Tongue (tissue), 3 donors: Measurements from ENCODE around the gene ELOF1. TPM values are rescaled to one million over a fixed set of nuclear protein-coding genes. Genes with fewer than 3 reads are reported as not detected.
A peak's percentile ranks its signal among the peaks of the same experiment; 100 is the strongest.

ENCODE experiments used
- DNase-seq: peaks from one replicate; pipeline ENCODE4 v3.0.0-alpha.2; 2015
- small RNA-seq: library from RNA; depleted of rRNA; stranded (forward); fragments of <200 nt; gene quantifications from one replicate; pipeline ENCODE3, GENCODE V24; 2014; ENCODE audit warnings: low replicate concordance
- total RNA-seq: library from RNA; depleted of rRNA; stranded (reverse); fragments of >200 nt; gene quantifications from one replicate; pipeline ENCODE4 v1.2.3, GENCODE V29; 2014

ELOF1 gene
- total RNA-seq, 1 donor from 2014 or later: 9.4 TPM

- peak; percentile 90 for DNase-seq
These were observed 23.0 kb downstream of the ELOF1 start for GRCh38 chr19:11535792-11536595.

- DNase-seq: no peak
These were observed 24.1 kb downstream of the ELOF1 start for GRCh38 chr19:11534948-11535347.

GRCh38 chr19:11534538-11534937 lies 24.5 kb downstream of the ELOF1 start:
- no peak for DNase-seq

GRCh38 chr19:11530432-11530831 lies 28.6 kb downstream of the ELOF1 start:
- peak; percentile 85 for DNase-seq

- peak; percentile 98 for DNase-seq
These were observed 30.3 kb downstream of the ELOF1 start, which contains the start of gene ECSIT for GRCh38 chr19:11528551-11529341. Gene ECSIT, minus strand, starts transcription at chr19:11529134. Its CDS starts 9,964 bp downstream, at chr19:11519170.

- no peak for DNase-seq
These were observed 39.9 kb downstream of the ELOF1 start for GRCh38 chr19:11519138-11519537.

- DNase-seq: no peak
These were observed 45.1 kb downstream of the ELOF1 start for GRCh38 chr19:11513946-11514345.

- no peak for DNase-seq
These were observed 48.6 kb downstream of the ELOF1 start for GRCh38 chr19:11510444-11510843.

- DNase-seq: no peak
These were observed 51.5 kb downstream of the ELOF1 start for GRCh38 chr19:11507370-11508078.

- DNase-seq: no peak
These were observed 52.1 kb downstream of the ELOF1 start for GRCh38 chr19:11506967-11507366.

- DNase-seq: no peak
These were observed 52.9 kb downstream of the ELOF1 start for GRCh38 chr19:11506101-11506555.

GRCh38 chr19:11505504-11506100 lies 53.4 kb downstream of the ELOF1 start, which contains the start of gene ZNF653:
Gene ZNF653, minus strand, starts transcription at chr19:11505839. Its CDS starts 53 bp downstream, at chr19:11505786.
- peak; percentile 99 for DNase-seq

- DNase-seq: peak; percentile 98
These were observed 54.0 kb downstream of the ELOF1 start for GRCh38 chr19:11505032-11505503.

GRCh38 chr19:11504502-11505031 lies 54.5 kb downstream of the ELOF1 start:
- no peak for DNase-seq

Small RNA genes lying within 50 kb of the gene (small RNA-seq; reads per million reads assigned to genes)
- 0.06 reads per million for gene RN7SL833P

Other genes starting within 250 kb of the ELOF1 start
- gene RAB3D, start 219.6 kb downstream of the ELOF1 start, total RNA-seq: 19.2 TPM
- gene TMEM205, start 213.0 kb downstream of the ELOF1 start, total RNA-seq: 98.4 TPM
- 7.4 TPM for gene CCDC159, start 212.7 kb downstream of the ELOF1 start, total RNA-seq
- 20.3 TPM for gene PLPPR2, start 203.8 kb downstream of the ELOF1 start, total RNA-seq
- 0.82 TPM for gene SWSAP1, start 184.6 kb downstream of the ELOF1 start, total RNA-seq
- 3.0 TPM for gene EPOR, start 174.9 kb downstream of the ELOF1 start, total RNA-seq
- 0.10 TPM for gene RGL3, start 139.9 kb downstream of the ELOF1 start, total RNA-seq
- not detected for gene ODAD3, start 124.1 kb downstream of the ELOF1 start, total RNA-seq
- 86.7 TPM for gene PRKCSH, start 123.6 kb downstream of the ELOF1 start, total RNA-seq
- 0.31 TPM for gene ELAVL3, start 78.2 kb downstream of the ELOF1 start, total RNA-seq
- 4.2 TPM for gene ZNF653, start 53.4 kb downstream of the ELOF1 start, total RNA-seq
- 56.6 TPM for gene ECSIT, start 30.1 kb downstream of the ELOF1 start, total RNA-seq
- gene CNN1, start 20.4 kb downstream of the ELOF1 start, total RNA-seq: 53.1 TPM
- gene ACP5, start 18.4 kb upstream of the ELOF1 start, total RNA-seq: 2.5 TPM
- 21.1 TPM for gene ZNF627, start 38.3 kb upstream of the ELOF1 start, total RNA-seq
- gene ZNF823, start 179.7 kb upstream of the ELOF1 start, total RNA-seq: 8.5 TPM
- 16.2 TPM for gene ZNF441, start 207.8 kb upstream of the ELOF1 start, total RNA-seq
- 4.4 TPM for gene ZNF491, start 239.3 kb upstream of the ELOF1 start, total RNA-seq